ENCODE data around the gene BCAS1.

- TF ChIP-seq POLR2A (IDR thresholded peaks at IDR 0.05) (no peak), CTCF (IDR thresholded peaks at IDR 0.05) (no peak)
Observed at GRCh38 chr20:54041336-54041735, 29.1 kb downstream of the BCAS1 start.
